Measurements from ENCODE around the gene ZNF454.

ZNF454 gene

DNA sequence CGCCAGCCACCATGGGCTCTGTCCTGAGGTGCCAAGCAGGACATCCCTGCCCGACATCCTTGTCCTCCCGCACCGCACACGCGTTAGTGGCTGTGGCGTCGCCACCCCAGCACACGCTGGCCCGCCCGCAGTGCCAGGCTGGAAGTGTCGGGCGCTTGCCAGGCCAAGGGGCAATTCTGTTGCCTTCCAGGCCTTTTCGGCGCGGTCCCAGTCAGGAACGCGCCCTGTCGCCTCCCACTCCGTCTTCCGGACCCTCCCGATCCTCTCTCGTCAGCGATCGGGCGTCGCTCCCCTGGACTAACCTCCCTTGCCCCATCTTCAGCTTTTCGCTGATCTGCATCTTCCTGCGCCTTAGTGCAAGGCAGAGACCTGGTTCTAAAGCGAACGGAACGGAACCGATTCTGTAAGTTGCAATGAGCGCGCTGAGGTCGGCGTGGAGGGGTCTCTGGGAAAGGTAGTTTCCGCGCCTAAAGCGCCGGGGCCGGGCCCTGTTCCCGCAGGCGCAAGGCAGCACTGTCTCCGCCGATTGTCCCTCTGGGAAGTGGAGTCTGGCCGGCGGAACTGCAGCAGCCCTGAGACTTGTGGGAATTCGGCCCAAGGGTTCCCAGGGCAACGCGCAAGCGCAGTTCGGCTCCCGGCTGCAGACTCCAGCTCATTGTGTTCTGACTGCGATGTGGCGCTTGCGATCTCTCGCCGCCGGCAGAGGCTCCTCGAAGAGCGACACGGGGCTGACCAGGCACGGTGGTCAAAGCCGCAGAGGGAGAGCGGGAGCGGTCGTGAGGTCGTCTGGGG lies at the start of gene ZNF454:
Gene ZNF454 (plus strand): TSS at position 630 of the 792 bp plus-strand sequence. CDS start 1,594 bp downstream, outside the sequence.
- DNase-seq = peak; percentile 98

DNA sequence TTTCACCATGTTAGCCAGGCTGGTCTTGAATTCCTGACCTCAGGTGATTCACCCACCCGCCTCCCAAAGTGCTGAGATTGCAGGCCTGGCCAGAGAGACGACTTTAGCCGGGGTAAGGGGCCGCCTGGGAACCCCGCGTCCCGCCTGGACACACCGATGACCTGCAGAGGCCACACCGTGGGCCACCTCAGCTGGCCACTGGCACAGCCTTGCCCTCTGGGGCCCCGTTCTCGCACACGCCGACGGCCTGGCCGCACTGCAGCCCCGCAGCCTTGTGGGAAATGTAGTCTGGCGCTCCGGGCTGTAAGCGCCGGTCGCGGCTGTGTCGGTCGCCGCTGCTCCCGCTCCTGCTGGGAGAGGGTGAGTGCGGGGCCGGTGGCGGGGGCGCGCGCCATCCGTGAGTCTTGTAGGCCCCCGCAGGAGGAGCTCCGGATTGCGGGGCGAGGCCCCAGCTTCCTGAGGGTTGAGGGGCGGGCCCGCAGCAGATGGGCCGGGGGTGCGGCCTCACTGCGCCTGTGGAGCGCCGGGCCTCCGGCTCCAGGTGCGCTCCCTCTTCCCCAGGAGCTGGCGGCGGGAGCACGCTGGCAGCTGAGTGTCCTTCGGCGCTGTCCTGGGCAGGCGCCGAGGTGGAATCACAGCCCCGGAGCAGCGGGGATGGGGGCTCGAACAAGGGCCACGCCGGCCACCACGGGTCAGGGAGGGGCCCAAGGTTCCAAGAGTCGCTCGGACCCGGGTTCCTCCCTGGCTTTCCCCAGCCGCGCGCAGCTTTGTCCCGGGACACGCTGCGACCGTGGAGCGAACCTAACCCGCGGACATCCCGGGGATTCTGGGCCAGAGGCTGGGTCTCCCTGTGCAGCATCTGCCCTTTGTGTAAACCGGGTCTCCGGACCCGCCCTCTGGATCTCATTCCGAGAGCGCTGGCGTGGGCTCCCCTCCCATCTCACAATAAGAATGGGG lies 45.1 kb upstream of the ZNF454 start, which contains the start of gene ZFP2:
Gene ZFP2 (plus strand): TSS at position 299 of the 957 bp plus-strand sequence. CDS start 35,401 bp downstream, outside the sequence.
- DNase-seq = peak; percentile 74

DNA sequence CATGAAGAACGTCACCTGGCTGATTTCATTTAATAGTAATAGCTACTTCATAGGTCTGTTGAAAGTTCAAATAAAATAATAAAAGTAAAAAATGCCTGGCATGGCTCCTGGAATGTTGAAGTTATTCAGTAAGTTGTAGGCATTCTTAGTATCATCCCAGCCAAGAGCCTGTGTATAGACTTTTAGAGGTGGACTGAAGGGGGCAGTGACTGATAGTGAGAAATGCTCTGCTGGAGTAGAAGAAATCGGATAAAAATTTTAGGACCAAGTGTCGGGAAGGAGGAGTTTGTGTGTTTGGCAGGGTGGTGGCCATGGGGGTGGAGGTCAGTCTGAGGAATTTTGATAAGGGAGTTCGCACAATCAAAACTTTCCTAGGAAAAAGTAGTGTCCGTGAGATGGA lies 41.7 kb upstream of the ZNF454 start:
- no peak for DNase-seq

DNA sequence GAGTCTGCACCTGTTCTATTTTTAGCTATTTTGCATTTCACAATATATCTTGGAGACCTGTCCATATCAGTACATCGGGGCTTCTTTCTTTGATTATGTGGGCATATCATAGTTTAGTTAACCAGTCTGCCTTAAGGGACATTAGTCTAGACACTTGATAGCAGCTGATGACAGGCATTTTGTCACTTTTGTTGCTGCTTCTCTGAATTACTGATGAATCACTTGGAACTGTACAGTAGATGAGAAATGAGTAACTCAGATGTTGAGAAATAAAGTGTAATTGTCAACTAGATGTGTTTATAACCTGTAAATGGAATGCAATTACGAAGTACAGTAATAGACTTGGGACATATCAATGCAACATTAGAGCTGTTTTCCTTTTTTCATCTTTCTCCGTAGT lies 38.1 kb upstream of the ZNF454 start:
- no peak for DNase-seq

DNA sequence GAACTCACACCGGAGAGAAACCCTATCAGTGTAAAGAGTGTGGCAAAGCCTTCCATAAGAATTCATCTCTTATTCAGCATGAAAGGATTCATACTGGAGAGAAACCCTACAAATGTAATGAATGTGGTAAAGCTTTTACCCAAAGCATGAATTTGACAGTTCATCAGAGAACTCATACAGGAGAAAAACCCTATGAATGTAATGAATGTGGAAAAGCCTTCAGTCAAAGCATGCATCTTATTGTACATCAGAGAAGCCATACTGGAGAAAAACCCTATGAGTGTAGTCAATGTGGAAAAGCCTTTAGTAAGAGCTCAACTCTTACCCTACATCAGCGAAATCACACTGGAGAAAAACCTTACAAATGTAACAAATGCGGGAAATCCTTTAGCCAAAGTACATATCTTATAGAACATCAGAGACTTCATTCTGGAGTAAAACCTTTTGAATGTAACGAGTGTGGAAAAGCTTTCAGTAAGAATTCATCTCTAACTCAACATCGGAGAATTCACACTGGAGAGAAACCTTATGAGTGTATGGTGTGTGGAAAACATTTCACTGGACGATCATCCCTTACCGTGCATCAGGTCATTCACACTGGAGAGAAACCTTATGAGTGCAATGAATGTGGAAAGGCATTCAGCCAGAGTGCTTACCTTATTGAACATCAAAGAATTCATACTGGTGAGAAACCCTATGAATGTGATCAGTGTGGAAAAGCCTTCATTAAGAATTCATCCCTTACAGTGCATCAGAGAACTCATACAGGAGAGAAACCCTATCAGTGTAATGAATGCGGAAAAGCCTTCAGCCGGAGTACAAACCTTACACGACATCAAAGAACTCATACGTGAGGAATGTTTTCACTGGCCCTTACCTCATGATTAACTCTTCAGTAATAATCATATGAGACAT lies 8.9 kb upstream of the ZNF454 start:
- DNase-seq = no peak

GRCh38 chr5:178941361-178941760 lies 363 bp downstream of the ZNF454 start:
- no peak for DNase-seq

- DNase-seq = no peak
These were observed 24.6 kb downstream of the ZNF454 start for GRCh38 chr5:178965465-178966055.

GRCh38 chr5:178981381-178981780 lies 40.4 kb downstream of the ZNF454 start:
- DNase-seq = no peak

DNA sequence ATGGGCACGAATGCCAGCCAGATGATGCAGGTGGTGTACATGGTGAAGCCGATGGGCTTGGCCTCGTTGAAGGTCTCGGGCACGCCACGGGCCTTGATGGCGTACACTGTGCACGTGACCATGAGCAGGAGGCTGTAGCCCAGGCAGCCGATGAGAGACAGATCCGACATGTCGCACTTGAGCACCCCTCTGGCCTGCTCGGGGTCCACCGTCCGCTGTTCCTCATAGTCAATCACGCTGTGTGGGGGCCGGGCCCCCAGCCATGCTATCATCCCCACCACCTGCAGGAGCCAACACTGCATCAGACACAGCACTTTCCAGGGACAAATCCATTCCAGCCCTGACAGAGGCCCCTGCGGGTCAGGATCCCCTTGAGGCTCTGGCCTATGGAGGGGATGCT lies 41.9 kb downstream of the ZNF454 start:
- no peak for DNase-seq

DNA sequence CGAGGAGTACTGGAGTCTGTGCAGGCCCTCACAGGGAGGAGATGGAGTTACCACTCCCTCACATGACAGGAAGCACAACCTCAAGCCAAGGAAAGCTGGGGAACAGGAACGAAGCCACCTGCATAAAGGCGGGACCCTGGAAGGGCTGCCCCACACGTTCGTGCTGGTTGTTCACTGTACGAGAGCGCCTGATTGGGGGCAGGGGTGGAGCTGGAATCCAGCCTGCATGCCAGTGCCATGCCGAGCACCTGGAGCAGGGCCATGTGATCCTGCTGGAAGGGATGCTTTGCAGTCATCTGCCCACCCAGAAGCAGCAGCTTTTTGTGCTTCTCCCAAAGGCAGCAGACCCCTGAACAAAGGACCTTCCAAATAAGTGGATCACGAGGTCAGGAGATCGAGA lies 42.7 kb downstream of the ZNF454 start:
- no peak for DNase-seq

- no peak for DNase-seq
These were observed 43.4 kb downstream of the ZNF454 start for GRCh38 chr5:178984145-178985072.

DNA sequence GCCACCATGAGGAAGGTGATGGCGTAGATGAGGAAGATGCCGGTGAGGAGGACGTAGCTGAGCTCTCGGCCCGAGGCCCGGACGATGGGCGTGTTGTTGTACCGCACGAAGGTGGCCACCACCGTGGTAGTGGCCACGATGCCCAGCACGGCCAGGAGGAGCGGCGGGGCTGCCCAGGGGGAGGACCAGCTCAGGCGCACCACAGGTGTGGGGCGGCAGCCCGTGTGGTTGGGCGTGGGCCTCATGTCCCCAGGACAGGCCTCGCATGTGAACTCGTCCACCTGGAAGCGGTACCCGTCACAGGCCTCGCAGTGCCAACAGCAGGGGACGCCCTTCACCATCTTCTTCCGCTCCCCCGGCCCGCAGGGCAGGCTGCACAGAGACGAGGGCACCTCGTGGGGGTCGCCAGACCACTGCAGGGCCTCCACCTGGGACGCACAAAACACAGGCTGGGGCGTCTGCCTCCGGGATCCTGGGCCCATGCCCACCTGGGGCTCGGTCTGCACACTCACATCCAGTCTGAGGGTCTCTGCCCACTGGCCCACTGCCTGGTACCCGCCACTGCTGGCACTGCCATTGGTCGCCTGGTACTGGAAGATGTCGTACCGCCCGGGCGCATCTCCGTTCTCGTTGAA lies 45.4 kb downstream of the ZNF454 start:
- DNase-seq = no peak

GRCh38 chr5:178988436-178989220 lies 47.6 kb downstream of the ZNF454 start:
- DNase-seq = no peak

- no peak for DNase-seq
These were observed 48.3 kb downstream of the ZNF454 start for GRCh38 chr5:178989311-178989710.

DNA sequence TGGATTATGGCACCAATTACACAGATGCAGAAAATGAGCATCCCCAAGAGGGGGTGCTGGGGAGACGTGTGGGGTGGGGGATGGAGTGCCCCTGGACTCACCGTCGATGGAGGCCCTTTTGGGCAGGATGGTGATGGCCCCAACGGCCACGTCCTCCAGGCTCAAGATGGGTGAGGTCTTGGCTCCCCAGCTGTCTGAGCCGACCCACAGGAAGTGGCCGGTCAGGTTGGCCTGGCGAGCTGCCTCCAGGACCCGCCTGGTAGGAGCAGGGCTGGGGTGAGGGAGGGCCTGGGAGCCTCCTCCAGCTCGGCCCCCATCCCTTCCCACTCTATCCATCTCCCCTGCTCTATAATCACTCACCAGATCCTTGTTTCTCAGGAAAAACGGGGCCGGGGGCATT lies 49.5 kb downstream of the ZNF454 start:
- DNase-seq = no peak

- no peak for DNase-seq
These were observed 50.5 kb downstream of the ZNF454 start for GRCh38 chr5:178991190-178992145.

- DNase-seq = no peak
These were observed 51.4 kb downstream of the ZNF454 start for GRCh38 chr5:178992291-178992895.

- DNase-seq = no peak
These were observed 52.3 kb downstream of the ZNF454 start for GRCh38 chr5:178993236-178993765.

Data from midbrain (tissue), 1 donor.